GM18526 (cell line): Measurements from ENCODE around the gene SH3RF1.

ENCODE experiments used
- POLR2A ChIP-seq: IDR thresholded peaks from 3 replicates; pipeline ENCODE4 v1.6.1; 2011; ENCODE audit not compliant: insufficient read length; ENCODE audit errors: extremely low read depth

Gene SH3RF1

DNA sequence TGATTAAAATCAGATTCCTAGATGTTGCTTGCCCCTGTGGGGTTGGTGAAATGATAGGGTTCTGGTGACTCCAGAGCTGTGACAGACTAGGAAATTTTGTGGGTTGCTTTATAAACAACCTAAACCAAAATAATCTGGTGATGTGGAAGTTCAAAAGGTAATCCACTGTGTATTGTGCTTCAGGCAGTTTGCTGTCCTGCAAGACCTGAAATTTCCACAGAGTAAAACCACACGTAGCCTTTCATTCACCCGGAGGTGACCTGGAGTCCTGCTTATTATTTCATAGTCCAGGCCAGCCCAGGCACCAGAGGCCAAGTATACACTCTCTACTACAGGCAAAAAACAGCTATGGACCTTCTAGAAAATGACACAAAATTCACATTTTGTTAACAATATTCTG lies 146.1 kb downstream of the SH3RF1 start:
- TF ChIP-seq POLR2A = no peak

DNA sequence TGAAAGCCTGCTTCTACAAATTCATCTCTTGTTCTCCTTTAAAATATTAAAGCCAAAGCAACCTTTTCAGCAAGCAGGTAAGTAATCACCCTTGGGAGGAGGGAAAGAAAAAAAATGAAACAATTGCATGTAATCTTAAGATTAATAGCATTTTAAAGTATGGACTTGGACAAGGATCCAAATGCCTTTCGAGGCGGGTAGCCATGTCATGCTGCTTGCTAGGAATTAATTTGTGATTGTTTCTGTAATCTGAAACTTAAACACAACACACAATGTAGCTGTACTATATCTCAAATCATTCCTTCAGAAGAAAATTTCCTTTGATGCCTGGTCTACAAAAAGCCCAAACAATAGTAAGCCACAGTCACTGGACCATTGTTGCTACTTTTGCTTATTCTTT lies 148.3 kb downstream of the SH3RF1 start:
- TF ChIP-seq POLR2A = no peak

DNA sequence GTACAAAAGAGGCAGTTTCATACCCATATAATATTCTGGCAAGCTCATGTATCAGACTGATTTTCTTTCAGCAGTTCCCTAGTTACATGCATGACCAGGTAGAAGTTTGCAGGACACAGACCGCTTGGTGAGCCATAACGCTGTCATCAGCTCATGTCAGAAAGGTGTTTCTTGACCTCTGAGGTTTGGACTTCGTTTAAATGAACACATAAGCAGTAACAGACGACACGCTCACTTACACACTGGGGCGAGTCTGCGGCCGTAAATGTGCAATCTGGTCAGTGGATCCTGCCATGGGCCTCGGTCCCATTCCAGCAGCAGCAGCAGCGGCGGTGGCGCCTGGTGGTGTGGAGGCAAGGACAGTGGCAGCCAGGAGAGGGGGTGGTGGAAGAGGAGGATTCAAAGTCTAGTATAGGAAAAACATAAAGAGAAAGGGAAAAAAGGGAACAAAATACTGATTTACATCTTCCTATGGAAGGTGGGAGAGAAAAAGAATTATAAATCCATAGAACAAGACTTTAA lies 148.8 kb downstream of the SH3RF1 start:
- no peak for TF ChIP-seq POLR2A

DNA sequence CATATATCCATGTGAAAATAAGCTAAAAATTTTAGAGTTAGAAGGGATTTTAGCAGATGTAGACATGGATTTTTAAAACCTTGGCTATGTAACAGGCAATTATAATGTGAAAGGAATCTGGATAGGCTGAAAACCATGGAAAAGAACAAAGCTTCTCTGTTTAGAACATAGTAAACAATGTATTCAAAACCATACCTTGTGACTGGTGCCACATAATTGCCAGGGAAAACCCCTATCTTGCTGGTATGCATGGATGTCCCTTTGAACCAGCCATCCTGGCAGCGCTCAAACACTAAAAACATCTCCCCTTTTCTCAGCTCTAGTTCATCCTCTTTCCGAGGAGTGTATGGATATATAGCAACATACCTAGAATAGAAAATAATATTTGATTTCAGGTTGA lies 150.1 kb downstream of the SH3RF1 start:
- no peak for TF ChIP-seq POLR2A

DNA sequence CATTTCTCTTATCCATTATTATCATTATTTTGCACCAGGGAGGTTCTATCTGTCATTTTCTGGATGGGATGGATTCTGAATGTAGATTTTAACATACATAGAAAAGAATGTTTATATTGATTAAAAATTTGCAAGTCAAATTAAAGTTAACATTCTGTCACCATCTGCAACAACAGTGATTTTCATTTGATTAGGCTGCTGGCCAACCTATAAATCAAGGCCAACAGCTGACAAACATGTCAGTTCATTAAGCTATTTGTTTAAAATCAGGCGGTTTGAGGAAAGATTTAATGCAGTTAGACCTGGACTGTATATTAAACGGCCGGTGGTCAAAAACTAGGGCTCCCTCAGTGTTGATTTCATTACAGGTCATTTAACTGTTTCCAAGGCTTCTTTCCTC lies 151.2 kb downstream of the SH3RF1 start:
- TF ChIP-seq POLR2A = no peak

DNA sequence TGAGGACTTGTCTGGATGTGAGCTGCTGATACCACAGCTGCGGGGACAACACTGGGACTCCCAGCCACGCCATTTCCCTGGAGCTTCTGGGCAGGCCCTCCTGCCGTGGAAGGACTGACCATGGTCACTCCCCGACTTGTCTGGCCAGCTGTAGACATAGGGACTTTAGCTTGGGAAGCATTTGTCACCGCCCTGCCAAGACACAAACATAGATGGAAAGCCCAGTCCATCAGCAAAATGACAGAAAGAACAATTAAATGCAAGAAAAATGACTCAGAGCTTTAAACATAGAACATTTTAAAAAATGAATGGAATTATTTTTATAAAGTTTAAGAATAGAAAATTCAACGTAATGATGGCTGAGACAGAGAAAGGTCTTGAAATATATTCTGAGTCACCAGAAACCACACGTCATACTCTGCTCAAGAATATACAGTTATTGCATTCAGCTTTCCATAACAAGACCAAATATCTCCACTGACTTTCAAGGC lies 153.1 kb downstream of the SH3RF1 start:
- no peak for TF ChIP-seq POLR2A

DNA sequence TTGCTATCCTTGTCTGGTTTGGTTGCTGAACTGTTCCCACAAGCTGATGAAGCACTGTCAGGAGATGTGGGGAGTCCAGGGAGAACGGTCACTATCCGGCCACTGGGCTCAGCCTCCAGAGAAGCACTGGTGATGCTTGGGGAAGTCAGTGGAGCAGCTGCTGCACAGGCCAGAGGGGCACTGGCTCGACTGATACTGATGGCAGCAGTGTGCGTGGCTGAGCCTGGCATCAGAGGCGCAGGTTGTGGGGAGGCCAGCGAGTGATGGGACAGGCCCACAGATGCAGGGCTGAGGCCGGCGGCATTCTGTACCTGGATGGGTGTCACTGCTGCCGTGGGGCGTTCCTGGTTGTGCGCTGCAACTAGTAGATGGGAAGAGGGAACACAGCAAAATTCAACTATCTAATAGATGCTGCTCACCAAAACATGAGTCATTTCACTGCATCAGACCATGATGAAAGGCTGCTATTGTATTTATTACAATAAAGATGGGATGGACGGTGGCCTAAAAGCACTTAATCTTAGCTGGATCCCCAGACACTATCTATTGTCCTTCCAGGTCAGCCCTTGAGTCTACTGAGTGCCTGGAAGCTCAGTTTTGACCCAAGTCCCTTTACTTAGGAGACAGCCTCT lies 154.4 kb downstream of the SH3RF1 start:
- no peak for TF ChIP-seq POLR2A

DNA sequence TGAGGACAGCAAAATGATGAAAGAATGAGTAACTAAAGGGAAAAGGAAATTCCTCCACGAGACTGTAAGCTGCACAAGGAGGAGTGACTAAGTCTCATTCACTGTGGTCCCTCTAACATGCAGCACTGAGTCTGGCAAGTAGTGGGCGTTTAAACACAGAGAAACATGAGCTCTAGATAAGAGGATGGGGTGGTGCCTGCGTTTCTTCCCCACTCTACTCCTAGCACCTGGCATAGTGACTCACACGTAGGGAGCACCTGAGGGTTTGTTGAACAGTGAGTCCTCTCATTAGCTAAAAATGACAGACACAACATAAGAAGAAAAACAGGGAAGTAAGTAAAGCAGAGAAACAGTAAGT lies 154.9 kb downstream of the SH3RF1 start:
- TF ChIP-seq POLR2A = no peak

DNA sequence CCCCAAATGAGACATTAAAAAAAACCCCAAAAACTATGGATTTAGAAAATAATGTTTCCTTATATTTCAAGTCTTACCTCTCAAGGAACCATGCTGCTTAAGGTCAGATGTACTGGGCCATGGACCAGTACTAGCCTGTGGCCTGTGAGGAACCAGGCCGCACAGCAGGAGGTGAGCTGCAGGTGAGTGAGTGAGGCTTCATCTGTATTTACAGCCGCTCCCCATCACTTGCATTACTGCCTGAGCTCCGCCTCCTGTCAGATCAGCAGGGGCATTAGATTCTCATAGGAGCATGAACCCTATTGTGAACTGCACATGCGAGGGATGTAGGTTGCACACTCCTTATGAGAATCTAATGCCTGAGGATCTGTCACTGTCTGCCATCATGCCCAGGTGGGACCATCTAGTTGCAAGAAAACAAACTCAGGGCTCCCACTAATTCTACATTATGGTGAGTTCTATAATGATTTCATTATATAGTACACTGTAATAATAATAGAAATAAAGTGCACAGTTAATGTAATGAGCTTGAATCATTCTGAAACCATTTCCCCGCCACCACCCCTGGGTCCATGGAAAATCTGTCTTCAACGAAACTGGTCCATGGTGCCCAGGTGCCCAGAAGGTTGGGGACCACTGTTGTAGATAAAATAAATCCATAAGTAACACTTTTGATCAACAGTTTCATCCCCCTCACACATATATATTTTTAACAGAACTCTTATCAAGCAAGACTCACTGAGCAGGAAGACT lies 155.4 kb downstream of the SH3RF1 start:
- no peak for TF ChIP-seq POLR2A

DNA sequence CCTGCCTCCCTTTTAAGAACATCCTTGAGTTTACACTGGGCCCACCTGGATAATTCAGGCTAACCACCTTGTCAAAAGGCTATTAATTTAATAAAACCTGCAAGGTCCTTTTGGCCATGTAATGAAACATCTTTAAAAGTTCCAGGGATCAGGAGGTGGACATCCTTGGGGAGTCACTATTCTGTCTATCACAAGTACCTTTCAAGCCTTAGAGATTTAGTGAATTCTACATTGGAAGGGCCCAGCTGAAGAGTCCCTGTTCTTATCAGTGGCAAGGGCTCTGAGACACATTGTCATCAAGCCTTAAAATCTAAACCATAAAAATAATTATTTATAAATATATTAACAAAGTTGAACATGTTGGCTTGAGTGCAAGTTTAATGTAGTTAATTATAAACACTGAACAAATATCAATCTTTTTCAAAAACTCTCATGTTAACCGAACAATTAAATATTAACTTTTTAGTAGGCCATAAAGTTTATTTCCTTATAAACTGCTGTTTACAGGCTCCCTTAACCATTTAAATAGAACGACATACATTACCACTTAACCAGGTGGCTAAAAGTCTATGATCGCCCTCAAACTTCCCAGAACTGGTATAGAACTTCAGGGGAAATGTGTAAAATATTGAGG lies 156.3 kb downstream of the SH3RF1 start:
- no peak for TF ChIP-seq POLR2A

DNA sequence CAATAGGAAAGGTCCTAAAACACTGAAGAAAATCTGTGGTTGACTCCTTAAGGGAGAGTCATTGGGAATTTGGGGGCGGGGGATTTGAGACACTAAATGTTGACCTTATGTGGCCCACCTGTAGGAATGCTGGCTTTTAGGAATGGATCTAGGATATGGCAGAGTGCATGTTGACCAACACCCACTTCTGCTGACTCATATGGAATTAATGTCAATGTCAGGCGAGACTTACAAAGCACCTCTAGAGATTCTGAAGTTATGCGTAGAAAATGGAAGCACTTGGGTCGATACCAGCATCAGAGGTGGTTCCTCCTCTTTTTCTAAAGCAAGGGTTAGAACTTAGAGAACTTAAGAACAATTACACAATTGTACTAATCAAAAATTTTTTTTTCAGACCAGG lies 160.1 kb downstream of the SH3RF1 start:
- no peak for TF ChIP-seq POLR2A

DNA sequence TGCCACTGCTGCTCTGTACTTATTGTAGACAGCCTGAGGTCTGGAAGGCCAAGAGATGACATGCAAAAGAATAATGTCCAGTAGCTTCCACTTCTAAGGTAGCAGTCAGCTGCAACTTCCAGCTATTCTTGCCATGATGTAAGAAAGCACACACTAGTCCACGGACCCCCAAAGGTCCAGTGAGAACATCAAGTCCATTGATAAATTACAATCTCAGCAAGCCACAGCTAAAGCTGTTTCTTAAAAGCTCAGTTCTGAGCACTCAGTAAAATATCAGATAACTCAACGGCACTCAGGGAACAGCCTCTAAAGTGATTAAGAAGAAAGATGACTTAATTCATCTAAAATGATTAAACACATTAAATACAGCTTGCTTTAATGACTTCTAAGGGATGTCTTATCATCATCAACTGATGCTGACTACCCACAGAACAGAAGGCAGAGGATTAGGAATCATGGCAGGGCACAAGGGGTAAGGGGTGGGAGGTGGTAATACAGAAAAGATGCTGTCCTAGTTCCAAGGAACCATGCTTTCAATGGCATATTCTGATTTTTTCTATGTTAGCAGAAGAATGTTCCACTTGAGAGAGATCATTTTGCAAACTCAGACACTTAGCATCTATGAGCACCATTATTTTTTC lies 161.6 kb downstream of the SH3RF1 start:
- no peak for TF ChIP-seq POLR2A

DNA sequence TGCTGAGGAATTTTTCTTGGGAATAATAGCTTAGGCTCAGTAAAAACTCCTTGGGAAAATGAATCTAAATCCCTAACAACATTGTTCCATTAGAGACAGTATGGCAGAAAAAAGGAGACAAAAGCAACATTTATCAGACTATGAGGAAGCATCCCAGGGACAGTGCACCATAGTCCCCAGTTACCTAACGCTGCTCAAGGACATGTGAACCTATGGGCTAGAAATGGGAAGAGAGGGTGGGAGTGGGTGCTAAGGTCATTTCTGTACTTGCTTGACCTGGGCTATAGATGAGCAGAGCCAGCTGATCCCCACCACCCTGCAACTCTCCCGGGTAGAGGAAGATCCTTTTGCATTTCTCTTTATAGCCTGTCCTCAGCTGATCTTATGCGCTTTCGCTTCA lies 162.5 kb downstream of the SH3RF1 start:
- TF ChIP-seq POLR2A = no peak

DNA sequence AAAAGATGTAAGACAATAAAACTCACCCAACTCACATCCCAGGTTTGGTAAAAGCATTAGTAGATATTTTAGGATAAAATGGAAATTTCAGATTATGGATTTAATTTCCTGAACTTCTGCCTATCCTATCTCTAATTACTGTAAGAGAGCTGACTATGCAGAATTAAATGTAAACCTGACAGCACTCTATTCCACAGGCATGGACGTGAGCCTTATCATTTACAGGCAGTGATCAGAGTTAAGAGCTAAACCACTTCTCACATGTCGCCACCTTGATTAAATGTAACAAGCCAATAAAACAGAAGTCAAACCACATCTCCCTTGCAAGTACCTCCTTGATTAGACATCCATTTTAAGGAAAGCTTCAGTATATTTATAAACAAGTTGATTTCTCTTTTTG lies 163.2 kb downstream of the SH3RF1 start:
- no peak for TF ChIP-seq POLR2A

DNA sequence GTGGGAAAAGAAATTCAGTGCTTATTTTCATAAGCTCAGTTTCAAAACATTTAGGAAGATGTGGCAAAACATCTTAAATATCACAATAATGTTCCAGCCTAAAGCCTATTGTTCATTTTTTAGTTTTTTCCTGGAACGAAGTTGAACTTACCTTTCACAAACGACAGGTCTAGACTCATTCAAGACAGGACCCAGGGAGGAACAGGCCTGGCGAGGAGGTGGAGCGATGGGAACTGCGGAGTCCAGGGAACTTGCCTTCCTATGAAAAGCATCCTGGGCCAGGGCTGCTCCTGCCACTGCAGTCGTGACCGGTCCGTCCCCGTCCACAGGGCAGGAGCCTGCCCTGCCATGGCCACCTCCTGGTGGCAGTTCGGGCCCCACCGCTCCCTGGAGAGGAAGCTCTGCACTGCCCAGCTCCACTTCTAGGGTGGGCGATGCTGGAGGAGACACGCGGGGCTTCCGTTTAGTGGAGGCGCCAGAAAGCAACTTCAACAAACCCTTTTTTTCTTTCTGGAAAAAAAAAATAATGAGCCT lies 164.0 kb downstream of the SH3RF1 start:
- TF ChIP-seq POLR2A = no peak
